Activated naive CD8-positive, alpha-beta T cell treated with anti-CD3 and anti-CD28 coated beads, Interleukin-2, amount 50 U/mL, for 24 hours (primary cell): ENCODE measurements around the gene GLMP.
"Not testable (repeated sequence)": the region's sequence is repeated elsewhere in the genome, so short reads cannot be mapped to it uniquely, and the experiment has no call there.

Source experiments
- ATAC-seq: fragments of 150-1000 bp; cut with Tn5 transposase; one replicate; pipeline ENCODE4 v1.10.0; 2021
- DNase-seq: peaks from one replicate; pipeline ENCODE4 v3.0.0; 2021
- H3K27ac Mint-ChIP-seq: one replicate; pipeline ENCODE4 v1.8.0; 2021; ENCODE audit warnings: mild to moderate bottlenecking, mixed read lengths
- H3K27me3 Mint-ChIP-seq: one replicate; pipeline ENCODE4 v1.8.0; 2021; ENCODE audit warnings: mixed read lengths
- H3K36me3 Mint-ChIP-seq: one replicate; pipeline ENCODE4 v1.8.0; 2021; ENCODE audit warnings: low read depth, mixed read lengths
- H3K4me1 Mint-ChIP-seq: one replicate; pipeline ENCODE4 v1.8.0; 2021; ENCODE audit warnings: mixed read lengths
- H3K4me3 Mint-ChIP-seq: one replicate; pipeline ENCODE4 v1.8.0; 2021; ENCODE audit warnings: mild to moderate bottlenecking, moderate library complexity, mixed read lengths
- H3K9me3 Mint-ChIP-seq: one replicate; pipeline ENCODE4 v1.8.0; 2021; ENCODE audit warnings: mixed read lengths

The GLMP gene, protein sequence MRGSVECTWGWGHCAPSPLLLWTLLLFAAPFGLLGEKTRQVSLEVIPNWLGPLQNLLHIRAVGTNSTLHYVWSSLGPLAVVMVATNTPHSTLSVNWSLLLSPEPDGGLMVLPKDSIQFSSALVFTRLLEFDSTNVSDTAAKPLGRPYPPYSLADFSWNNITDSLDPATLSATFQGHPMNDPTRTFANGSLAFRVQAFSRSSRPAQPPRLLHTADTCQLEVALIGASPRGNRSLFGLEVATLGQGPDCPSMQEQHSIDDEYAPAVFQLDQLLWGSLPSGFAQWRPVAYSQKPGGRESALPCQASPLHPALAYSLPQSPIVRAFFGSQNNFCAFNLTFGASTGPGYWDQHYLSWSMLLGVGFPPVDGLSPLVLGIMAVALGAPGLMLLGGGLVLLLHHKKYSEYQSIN

DNA sequence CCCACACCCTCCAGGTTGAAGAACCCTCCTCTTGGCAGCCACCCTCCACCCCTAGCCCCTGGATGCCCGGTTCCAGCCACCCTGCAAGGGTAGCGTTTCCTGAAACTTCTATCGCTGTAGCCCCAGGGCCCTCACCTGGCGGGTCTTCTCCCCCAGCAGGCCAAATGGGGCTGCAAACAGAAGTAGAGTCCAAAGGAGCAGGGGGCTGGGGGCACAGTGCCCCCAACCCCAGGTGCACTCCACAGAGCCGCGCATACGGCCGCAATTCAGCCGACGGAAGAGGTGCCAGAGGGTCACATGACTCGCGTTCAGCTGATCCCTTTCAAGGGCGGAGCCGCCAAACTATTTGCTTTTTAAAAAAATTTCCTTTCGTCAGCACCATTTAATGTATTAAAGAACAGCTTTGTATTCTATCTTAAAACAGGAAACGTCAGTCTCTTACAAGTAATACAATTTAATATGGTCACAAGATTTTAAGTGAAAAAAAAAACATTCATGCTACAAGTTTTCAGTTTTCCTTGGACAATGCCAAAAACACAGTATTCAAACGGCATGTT is at the start of gene GLMP:
Gene GLMP (minus strand): TSS at position 289 of the 557 bp plus-strand sequence. CDS start 34 bp downstream, at position 255.
- Mint-ChIP-seq H3K27ac (peak within 1 kb of the TSS; percentile 68), H3K9me3 (no peaks in the 10 kb centered on the region), H3K27me3 (no peaks in the 10 kb centered on the region), H3K36me3 (peaks cover 1% of the 10 kb centered on the region), H3K4me1 (peaks cover 18% of the 10 kb centered on the region), H3K4me3 (peak within 1 kb of the TSS; percentile 83)
- DNase-seq (peak; percentile 59), ATAC-seq (peak; percentile 81)

DNA sequence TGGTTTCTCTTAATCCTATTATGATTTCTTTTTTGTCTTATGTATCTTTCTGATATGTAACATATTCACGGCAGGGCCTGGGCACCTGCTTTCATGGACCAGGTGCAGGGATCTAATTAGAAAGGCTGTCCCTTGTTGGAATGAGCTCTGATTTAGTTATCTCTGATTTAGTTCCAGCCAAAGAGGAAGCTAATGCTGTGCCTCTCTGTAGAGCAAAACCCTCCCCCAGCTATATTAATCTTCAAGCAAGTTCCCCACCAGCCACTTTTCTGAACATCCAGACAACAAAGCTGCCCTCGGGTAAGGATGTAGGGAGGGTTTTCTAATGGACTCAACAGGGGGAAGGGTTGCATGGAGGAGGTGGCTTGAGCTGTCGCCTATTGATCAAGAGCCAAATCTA is 48.9 kb upstream of the GLMP start:
- H3K36me3 Mint-ChIP-seq = no peaks in the 10 kb centered on the region
- no peak overlapping the region for H3K27ac Mint-ChIP-seq
- ATAC-seq (no peak), DNase-seq (no peak)
- H3K27me3 Mint-ChIP-seq = peaks cover 18% of the 10 kb centered on the region
- H3K9me3 Mint-ChIP-seq = no peaks in the 10 kb centered on the region
- H3K4me1 Mint-ChIP-seq = peaks cover 2% of the 10 kb centered on the region
- H3K4me3 Mint-ChIP-seq = no peak overlapping the region

DNA sequence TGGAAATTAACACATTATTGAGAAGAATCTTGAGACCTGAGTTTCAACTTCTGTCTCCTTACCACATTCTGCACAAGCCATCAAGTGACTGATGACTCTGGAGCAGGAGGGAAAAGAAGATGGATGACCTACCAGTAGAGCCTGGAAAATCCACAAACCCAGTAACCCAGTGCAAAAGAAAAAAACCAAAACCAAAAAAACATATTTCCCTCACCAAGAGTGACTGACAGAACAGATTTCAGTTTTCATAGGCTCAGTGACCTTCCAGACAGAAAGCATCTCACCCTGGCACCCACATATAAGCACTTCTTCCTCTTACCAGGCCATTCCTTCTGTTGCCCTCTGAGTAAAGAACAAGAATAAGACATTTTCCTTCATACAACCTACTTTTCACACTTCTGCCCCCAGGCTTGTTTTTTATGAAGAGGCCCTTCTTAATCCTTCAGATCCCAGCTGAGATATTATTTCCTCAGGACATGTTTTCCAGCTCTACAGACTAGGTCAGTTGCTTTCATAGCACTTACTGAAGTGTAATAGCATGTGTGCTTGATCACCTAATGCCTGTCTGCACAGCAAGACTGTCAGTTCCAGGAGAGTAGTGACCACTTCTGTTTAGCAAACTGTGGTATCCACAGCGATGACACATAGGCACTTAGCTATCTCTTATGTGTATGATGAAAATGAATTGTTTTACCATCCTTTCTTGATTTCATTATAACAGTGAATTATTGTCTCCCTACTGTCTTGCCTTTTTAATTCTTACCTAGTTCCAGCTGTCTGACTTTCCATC is 46.9 kb upstream of the GLMP start:
- Mint-ChIP-seq H3K27me3 (peaks cover 15% of the 10 kb centered on the region), H3K4me1 (peaks cover 16% of the 10 kb centered on the region), H3K9me3 (no peaks in the 10 kb centered on the region), H3K27ac (no peak overlapping the region), H3K36me3 (peaks cover 11% of the 10 kb centered on the region), H3K4me3 (no peak overlapping the region)
- ATAC-seq = no peak
- DNase-seq = no peak

DNA sequence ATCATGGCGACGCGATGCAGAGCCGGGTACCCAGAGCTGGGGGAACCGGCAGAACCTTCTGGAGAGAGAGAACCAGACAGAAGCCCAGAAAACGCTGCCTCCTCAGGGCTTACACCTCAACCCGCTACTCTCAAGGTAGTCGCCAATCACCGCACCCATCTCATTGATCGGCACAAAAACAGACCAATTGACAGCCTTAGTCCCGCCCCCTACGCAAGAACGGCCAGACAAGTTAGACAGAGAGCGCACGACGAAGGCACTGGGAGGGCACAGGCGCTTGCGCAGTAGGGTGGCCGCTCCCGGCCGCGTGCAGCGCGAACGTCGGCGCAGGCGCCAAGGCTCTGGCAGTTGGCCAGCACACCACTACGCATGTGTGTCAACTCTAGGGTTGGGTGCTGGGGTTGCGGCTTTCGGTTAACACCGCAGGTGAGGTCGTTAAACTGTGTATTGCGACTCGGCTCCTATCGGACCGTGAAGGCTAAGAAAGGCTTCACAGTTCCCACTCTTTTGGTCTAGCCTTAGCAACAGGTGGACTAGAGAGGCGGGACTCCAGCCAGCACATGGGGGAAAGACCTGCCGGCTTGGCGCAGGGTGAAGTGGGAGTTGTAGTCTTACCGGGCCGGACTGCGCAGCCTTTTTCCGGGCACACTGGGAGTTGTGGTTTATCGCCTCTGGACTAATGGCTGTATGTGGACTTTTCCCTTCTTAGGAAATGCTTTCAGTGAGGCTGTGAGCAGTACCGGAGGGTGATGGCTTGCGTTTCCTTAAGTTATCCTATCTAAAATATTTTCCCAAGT is 42.9 kb upstream of the GLMP start, which contains the start of the genes CCT3 and TSACC:
Gene CCT3 (minus strand): TSS at position 113 of the 797 bp plus-strand sequence. CDS start 108 bp downstream, at position 5.
Gene TSACC (plus strand): TSS at position 347 of the 797 bp plus-strand sequence. CDS start 1,232 bp downstream, outside the sequence.
- Mint-ChIP-seq H3K4me1 (peaks cover 46% of the 10 kb centered on the region), H3K27me3 (peaks cover 5% of the 10 kb centered on the region), H3K27ac (peak within 1 kb of the TSS; percentile 97), H3K4me3 (peak within 1 kb of the TSS; percentile 100), H3K36me3 (peaks cover 46% of the 10 kb centered on the region), H3K9me3 (no peaks in the 10 kb centered on the region)
- peak; percentile 100 for DNase-seq
- peak; percentile 97 for ATAC-seq

DNA sequence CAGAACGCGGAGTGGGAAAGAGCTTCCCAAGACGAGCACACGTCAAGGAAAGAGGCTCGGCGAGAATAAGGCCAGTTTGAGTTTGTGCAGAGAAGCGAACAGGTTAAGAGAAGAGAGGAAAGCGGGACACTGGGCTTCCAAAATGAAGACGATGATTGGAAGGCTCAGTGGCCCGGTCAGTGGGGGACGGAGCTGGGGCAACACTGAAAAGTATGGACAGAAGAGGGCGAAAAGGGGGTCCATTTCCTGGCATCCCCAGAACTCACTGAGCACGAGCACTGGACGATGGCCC is 42.4 kb upstream of the GLMP start:
- Mint-ChIP-seq H3K9me3 (no peaks in the 10 kb centered on the region), H3K27ac (peak overlapping the region; percentile 97), H3K4me3 (peak overlapping the region; percentile 100), H3K4me1 (peaks cover 46% of the 10 kb centered on the region), H3K27me3 (peaks cover 5% of the 10 kb centered on the region), H3K36me3 (peaks cover 48% of the 10 kb centered on the region)
- no peak for ATAC-seq
- peak; percentile 35 for DNase-seq

DNA sequence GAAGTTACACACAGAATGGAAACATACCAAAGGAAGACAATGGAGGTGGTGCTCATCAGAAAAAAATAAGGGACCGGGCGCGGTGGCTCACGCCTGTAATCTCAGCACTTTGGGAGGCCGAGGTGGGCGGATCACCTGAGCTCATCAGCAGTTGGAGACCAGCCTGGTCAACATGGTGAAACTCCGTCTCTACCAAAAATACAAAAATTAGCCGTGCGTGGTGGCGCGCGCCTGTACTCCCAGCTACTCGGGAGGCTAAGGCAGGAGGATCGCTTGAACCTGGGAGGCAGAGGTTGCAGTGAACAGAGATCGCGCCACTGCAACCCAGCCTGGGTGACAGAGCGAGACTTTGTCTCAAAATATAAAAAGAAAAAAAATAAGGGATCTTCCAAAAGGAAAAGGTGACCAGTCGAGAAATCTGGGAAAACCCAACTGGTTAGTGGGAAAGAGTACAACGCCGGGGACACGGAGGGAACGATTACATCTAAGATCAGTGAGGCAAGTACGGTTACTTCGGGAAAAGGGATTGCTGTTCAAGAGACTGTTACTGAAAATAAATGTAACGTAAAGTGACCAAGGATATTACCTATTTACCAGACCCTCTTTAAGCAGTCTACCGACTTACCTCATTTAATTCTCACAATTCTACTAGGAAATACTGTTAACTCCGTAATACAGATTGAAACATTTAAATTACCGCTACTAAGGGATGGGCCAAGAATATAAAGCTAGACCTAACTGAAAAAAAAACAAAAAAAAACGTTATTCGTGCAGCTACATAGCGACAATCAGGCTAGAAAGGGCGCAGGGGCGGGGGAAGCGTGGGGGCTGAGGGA is 41.8 kb upstream of the GLMP start:
- no peak for ATAC-seq
- peaks cover 54% of the 10 kb centered on the region for H3K36me3 Mint-ChIP-seq
- H3K4me3 Mint-ChIP-seq = peak overlapping the region; percentile 100
- DNase-seq = peak; percentile 23
- H3K9me3 Mint-ChIP-seq = no peaks in the 10 kb centered on the region
- H3K4me1 Mint-ChIP-seq = peaks cover 46% of the 10 kb centered on the region
- H3K27me3 Mint-ChIP-seq = peaks cover 4% of the 10 kb centered on the region
- H3K27ac Mint-ChIP-seq = peak overlapping the region; percentile 97

DNA sequence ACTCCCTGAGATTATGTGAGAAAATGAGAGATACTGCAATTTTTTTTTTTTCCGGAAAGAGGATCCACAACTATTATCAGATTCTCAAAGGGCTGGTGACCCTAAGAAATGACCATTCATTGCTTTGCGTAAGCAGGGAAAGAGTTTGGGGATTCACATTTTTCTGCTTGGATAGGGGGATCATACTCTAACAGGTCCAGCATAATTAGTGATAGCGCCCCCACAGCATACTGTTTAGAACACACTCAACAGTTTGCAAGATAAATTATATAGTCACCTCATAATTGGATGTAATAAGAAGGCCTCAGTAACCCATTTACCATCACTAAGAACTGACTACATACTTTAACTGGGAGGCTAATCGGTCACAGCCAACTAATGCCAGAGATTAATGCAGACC is 40.8 kb upstream of the GLMP start:
- Mint-ChIP-seq H3K4me3 (peak overlapping the region; percentile 100), H3K27me3 (peaks cover 3% of the 10 kb centered on the region), H3K36me3 (peaks cover 63% of the 10 kb centered on the region), H3K4me1 (peaks cover 46% of the 10 kb centered on the region), H3K27ac (peak overlapping the region; percentile 97), H3K9me3 (no peaks in the 10 kb centered on the region)
- DNase-seq (no peak), ATAC-seq (no peak)

DNA sequence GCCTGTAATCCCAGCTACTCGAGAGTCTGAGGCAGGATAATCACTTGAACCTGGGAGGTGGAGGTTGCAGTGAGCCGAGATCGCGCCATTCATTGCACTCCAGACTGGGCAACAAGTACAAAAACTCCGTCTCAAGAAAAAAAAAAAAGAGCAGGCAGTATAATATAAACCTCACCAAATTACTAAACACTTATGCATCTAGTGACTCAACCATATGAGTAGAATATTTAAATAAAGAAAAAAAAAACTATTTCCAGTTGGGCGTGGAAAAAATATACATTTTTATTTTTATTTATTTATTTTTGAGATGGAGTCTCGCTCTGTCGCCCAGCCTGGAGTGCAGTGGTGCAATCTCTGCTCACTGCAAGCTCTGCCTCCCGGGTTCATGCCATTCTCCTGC is 27.7 kb upstream of the GLMP start:
- H3K36me3 Mint-ChIP-seq = peaks cover 54% of the 10 kb centered on the region
- not testable (repeated sequence) for H3K27ac Mint-ChIP-seq, H3K4me1 Mint-ChIP-seq, DNase-seq, H3K27me3 Mint-ChIP-seq, H3K4me3 Mint-ChIP-seq, ATAC-seq, H3K9me3 Mint-ChIP-seq

DNA sequence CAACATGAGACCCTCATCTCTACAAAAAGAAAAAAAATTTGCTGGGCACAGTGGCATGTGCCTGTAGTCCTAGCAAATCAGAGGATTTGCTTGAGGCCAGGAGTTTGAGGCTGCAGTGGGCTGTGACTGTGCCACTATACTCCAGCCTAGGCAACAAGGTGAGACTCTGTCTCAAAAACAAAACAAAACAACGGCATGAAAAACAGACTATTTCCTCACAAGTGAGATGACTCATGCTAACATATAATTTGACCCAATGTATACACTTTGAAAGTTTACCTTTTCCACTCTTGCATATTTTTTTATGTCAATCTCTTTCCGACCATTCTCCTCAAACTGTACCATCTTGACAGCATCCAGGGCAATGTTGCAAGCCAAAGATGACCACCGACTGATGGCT is 25.1 kb upstream of the GLMP start:
- Mint-ChIP-seq H3K9me3 (no peaks in the 10 kb centered on the region), H3K36me3 (peaks cover 69% of the 10 kb centered on the region)

DNA sequence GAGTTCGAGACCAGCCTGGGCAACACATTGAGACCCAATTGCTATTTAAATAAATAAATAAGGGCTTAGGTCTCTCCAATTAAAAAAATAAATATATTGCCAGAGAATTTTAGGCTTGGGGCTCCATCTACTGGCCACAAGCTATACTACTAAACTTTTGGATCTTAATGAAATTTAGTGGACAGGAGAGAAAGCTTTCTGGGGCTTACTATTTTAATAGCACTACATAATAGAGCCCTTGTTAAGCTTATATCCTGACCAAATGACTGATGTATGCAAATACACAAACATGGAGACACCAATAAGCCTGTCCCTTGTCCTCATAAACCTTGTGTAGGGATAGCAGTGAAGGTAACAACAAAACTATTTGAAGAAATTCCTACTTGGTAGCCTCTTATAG is 24.2 kb upstream of the GLMP start:
- no peak overlapping the region for H3K4me3 Mint-ChIP-seq
- no peaks in the 10 kb centered on the region for H3K27me3 Mint-ChIP-seq
- DNase-seq (no peak), ATAC-seq (no peak)
- no peak overlapping the region for H3K27ac Mint-ChIP-seq
- H3K9me3 Mint-ChIP-seq = no peaks in the 10 kb centered on the region
- H3K4me1 Mint-ChIP-seq = no peaks in the 10 kb centered on the region
- H3K36me3 Mint-ChIP-seq = peaks cover 65% of the 10 kb centered on the region

More for the DNA sequence above, 25.1 kb upstream of the GLMP start:
- H3K27me3 Mint-ChIP-seq = no peaks in the 10 kb centered on the region
- no peak overlapping the region for H3K27ac Mint-ChIP-seq
- ATAC-seq = no peak
- no peak for DNase-seq
- no peaks in the 10 kb centered on the region for H3K4me1 Mint-ChIP-seq
- H3K4me3 Mint-ChIP-seq = no peak overlapping the region

DNA sequence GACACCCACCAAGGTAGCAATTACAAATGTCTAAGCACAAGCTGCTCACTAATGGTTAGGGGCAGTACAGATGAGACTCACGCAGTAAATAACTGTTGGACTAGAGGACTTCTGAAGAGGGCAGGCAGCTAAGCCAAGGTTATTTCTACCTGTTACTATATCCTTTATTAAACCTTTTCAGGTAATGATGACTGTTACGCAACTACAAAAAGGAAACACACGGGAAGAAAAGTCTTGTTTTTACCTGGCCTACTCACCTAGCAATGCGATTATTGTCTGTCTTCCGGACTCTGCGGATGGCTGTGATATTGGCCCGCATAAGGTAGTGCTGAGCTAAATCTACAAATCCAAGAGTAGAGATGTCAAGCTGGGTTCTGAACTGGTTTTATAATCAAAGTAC is 21.4 kb upstream of the GLMP start:
- peaks cover 75% of the 10 kb centered on the region for H3K36me3 Mint-ChIP-seq
- no peaks in the 10 kb centered on the region for H3K4me1 Mint-ChIP-seq

DNA sequence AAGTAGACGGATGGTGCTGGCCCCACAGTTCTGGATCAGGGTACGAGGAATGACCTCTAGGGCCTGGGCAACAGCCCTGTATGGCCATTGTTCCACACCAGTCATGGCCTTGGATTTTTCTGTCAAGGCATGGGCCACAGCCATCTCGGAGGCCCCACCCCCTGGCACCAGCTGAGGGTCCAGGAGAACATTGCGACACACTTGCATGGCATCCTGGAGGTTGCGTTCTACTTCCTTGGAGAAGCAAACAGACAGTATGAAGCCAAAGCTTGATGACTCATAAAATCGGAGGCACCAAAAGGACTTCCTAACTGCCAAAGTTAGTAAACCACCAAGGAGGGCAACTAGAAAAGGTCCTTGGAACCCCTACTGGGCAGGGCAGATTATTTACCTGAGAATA is 15.5 kb upstream of the GLMP start:
- Mint-ChIP-seq H3K4me3 (no peak overlapping the region), H3K9me3 (no peaks in the 10 kb centered on the region), H3K27me3 (no peaks in the 10 kb centered on the region), H3K27ac (no peak overlapping the region), H3K4me1 (no peaks in the 10 kb centered on the region), H3K36me3 (peaks cover 63% of the 10 kb centered on the region)
- DNase-seq (no peak), ATAC-seq (no peak)

More for the DNA sequence above, 21.4 kb upstream of the GLMP start:
- ATAC-seq (no peak), DNase-seq (no peak)
- Mint-ChIP-seq H3K27ac (no peak overlapping the region), H3K4me3 (no peak overlapping the region), H3K27me3 (no peaks in the 10 kb centered on the region), H3K9me3 (no peaks in the 10 kb centered on the region)

DNA sequence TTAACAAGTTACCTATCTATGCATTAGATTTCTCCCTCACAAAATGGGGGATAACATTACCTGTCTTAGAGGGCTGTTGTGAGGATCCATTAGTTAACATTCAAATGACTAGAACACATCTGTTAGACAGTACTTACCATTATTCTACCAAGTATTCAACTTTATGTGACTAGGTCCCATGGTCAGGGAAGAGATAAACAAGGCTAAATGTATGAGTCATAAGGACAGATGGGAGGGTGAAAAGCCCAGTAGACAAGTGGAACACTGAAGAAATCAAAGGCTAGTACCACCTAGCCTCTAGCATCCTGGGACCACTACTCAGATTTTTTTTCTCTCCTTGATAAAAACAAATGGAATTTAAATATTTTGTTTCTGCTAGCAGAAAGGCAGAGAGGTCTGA is 12.6 kb upstream of the GLMP start:
- Mint-ChIP-seq H3K36me3 (peaks cover 53% of the 10 kb centered on the region), H3K27me3 (no peaks in the 10 kb centered on the region), H3K27ac (no peak overlapping the region), H3K4me3 (no peak overlapping the region), H3K4me1 (no peaks in the 10 kb centered on the region), H3K9me3 (no peaks in the 10 kb centered on the region)
- no peak for DNase-seq
- no peak for ATAC-seq
